NCI-H460 (cell line): ENCODE data around the gene MUC2. TPM values are rescaled to one million over a fixed set of nuclear protein-coding genes. Genes with fewer than 3 reads are reported as not detected.

Experiments
- DNase-seq: peaks from one replicate; pipeline ENCODE4 v3.0.0-alpha.2; 2016; ENCODE audit warnings: low read depth; ENCODE audit errors: extremely low read depth
- total RNA-seq: library from RNA; depleted of rRNA; stranded (reverse); fragments of >200 nt; shearing (Covaris generic); gene quantifications from 2 replicates; pipeline ENCODE4 v1.2.3, GENCODE V29; 2014; rRNA removed

MUC2 gene
- total RNA-seq, 1 experiment from 2014 or later: not detected

DNA sequence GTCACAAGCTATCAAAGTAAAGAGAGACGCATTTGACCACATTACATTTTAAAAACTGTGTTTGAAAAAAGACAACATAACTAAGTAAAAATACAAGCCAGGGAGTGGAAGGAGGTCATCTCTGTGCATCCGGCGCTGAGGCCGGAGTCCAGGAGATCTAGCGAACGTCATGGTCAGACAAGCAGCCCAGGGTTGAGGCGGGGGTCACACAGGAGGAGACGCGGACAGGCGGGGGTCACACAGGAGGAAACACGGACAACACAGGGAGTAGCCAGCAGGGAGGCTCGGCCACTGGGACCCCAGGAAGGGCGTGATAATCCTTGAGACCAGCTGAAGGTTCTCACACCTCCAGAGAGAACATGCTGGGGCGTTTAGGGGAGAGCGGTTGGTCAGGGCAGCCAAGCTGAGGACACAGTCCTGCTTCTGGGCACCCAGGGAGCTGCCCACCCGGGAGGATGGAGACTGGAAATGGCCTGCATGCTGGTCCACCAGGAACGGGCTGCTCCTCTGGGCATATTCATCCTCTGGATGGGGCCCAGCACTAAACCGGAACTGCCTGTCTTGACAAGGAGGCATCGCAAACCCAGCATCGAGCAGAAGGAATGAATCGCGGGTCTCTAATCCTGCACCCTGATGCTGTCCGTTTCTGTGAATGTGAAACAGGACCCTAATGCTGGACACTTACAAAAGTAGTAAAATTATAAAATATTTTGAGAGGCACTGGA is 42.2 kb downstream of the MUC2 start:
- no peak for DNase-seq

DNA sequence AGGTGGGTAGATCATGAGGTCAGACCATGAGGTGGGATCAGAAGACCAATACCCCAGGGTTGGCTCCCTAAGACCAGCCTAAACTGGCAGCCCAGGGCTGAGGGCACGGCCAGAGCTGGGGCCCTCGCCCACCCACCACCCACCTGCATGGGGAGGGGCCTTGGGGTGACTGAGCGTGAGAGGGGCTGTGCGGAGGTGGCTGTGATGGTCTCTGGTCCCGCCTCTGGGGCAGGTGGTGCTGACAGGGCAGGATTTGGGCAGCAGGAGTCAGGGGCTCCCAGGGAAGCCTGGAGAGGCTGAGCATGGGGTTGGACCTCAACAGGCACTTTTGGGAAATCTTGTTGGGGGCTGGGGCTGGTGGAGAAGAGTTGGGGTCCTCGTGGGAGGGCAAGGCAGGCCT is 43.3 kb downstream of the MUC2 start:
- DNase-seq: no peak

DNA sequence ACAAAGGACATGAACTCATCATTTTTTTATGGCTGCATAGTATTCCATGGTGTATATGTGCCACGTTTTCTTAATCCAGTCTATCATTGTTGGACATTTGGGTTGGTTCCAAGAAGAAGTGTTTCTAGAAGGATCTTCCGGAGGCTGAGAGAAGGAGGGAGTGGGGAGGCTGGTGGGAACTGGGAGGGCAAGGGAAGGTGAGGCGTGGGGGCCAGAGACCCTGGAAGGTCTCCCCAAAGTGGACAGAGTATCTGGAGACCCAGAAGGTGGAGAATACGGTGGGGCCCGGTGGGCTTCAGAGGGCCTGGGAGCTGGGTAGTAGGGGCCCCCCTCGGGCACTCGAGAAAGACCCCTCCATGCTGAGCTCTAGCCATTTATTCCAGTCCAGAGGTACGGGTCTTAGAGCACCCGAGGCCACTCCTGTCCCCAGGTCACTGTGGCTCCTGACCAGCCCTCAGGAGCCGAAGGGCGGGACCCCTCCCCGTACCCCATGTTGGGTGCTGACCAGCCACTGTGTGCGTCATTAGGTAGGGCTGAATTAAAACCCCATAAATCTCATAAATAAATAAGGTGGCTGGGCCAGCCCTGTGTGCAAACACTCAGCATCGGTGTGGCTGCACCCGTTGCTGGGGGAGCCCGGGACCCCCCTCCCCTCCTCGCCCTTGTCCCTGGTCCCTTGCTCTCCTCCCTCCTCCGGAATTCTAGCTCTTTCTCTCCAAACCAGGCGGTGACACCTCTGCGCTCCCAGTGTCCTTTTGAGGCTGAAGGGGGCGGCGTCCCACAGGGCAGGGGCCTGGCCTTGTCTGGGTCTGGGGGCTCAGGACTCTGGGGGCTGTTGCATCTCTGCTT is 44.3 kb downstream of the MUC2 start:
- no peak for DNase-seq

DNA sequence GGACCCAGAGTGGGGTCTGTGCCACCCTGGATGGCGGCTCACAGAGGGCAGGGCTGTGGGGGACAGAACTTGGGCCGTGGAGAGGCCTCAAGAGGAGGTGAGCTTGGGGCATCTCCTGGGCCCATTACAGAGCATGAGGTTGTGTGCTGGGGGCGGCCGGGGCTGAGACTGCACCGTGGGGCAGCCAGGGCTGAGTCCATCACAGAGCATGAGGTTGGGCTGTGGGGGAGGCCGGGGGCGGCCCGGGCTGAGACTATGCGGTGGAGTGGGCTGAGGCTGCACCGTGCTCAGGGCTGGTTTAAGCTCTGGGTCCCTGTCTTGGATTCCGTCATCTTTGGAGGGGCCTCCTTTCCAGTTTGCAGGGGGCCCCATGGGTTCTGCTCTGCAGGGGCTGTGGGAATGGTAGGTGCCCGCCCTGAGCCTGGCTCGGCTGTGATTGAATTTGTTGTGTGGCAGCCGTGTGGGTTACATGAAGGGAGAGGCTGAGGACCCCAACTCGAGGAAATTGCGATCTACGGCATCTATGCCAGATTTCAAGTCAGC is 45.0 kb downstream of the MUC2 start:
- DNase-seq: no peak

DNA sequence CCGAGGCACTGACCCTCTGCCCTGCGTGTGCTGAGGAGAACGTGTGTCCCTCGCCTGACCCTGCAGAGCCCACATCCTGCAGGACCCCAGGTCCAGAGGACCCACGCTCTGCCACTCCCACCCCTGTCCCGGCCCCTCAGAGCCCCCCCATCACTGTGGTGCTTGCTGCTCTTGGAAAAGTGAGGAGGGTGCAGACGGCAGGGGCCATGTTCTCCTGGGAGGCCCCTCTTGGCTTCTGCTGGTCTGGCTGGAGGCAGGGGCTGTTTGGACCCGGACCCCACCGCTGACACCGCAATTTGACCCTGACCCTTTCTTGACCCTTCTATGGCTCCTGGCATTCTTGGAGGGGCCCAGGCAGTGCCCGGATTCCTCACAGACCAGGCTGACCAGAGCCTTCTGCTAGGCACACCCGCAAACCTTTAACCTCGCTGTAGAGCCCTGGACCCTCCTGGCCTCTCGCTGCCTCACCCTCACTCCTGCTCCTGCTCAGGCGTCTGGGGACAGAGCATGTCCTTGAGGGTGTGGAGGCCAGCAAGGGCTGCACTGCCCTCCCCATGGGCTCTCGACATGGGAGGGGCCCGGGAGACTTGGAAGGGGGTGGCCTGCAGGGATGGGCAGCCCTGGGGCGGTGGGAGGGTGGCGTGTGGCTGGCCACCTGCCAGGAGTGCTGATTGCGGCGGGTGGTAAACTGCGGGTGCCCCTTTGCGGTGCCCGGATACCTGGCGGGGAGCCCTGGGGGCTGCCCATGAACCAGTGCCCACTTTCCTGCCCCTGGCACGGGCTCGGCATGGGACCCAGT is 46.1 kb downstream of the MUC2 start:
- DNase-seq: no peak

DNA sequence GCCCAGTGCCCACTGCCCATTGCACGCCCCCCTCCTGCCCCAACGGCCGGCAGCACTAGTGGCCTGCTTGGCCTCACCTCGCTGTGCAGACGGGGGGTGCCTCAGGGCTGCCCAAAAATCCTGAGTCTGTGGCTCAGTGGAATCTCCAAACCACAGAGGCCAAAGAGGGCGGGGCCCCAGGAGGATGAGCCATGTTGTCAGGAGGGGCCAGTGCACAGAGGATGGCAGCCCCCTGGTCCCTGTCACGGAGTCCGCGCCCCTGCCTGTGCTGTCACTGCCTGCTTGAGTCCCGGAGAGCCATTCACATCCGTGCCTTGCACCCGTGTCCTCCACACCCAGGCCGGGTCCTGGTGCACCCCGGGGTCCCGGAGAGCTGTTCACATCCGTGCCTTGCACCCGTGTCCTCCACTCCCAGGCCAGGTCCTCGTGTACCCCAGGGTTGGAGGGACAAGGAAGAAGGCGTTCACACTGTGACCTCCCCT is 46.7 kb downstream of the MUC2 start:
- no peak for DNase-seq

DNA sequence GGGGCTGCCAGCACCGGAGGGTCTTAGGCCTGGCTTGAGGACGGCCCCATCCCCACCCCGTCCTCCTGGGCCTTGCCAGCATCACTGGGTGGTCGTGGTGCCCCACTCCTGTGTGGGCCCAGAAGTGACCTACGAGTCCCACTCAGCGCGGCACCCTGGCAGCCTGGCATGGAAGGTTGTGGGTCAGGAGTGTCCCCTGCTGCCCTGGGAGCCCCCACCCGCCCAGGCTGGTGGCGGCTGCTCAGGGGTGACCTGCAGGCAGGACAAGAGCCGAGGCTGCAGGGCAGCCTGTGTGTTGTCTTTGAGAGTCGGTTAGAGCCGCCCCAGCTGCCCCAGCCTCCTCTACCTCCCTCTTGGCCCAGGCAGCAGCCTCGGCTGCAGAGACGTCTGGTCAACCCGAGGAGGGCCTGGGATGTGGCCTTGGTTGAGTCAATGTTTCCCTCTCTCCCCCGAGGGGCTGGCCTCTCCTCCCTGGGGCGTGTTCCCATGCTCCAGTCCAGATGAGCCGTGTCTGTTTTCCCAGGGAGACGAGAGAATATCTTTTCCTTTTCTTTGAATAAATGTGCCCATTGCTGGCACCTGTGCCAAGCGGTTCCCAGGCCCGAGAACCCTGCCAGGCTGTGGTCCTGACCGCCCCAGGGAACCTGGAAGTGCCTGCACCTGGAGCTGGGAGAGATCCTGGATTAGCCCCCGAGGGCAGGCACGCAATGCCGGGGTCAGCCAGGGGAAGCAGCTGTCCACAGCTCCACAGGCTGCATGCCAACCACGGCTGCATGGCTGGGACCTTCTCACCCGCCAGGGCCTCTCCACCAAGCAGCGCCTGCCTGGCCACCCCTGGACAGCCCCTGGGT is 47.4 kb downstream of the MUC2 start:
- no peak for DNase-seq

DNA sequence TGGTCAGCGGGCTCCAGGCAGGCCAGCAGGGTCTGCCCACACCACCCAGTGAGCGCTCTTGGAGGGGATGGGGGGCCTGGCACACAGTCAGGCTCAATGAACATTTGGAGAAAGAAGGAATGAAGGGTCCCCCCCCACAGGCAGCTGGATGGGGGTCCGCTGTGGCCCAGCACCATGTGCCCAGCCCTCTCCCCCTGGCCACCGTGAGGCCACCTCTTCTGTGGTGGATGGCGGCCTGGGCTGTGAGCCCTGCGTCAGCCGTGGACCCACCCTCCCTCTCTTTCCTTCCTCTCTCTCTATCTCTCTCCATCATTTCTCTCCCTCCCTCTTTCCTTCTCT is 48.0 kb downstream of the MUC2 start:
- DNase-seq: no peak

DNA sequence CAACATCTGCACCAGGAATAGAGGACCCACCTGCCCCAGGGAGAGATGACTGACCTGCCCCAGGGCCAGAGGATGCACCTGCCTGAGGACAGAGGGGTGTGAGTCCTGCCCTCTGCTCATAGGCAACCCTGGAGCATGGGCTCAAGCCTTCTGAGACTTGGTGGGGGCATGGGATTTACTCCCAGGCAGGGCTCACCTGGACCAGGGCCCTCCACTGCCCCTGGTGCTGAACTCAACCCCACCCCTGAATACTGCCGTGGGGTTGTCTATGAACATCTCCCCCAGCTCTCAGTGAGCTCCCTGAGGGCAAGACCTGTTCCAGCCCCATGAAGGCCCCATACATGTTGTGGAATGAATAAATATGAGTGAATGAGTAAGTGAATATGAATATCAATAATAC is 49.3 kb downstream of the MUC2 start:
- DNase-seq: no peak

Other genes starting within 250 kb of the MUC2 start
- 5.0 and 5.5 TPM in 2 replicates for gene CRACR2B, start 247.0 kb upstream of the MUC2 start, total RNA-seq
- gene CD151, start 241.9 kb upstream of the MUC2 start, total RNA-seq: 292 and 302 TPM in 2 replicates
- gene POLR2L, start 232.3 kb upstream of the MUC2 start, total RNA-seq: 143 and 174 TPM in 2 replicates
- 131 and 169 TPM in 2 replicates for gene TSPAN4, start 232.0 kb upstream of the MUC2 start, total RNA-seq
- gene CHID1, start 164.1 kb upstream of the MUC2 start, total RNA-seq: 31.2 and 36.8 TPM in 2 replicates
- gene AP2A2, start 149.0 kb upstream of the MUC2 start, total RNA-seq: 25.1 and 35.9 TPM in 2 replicates
- not detected in 2 replicates for gene MUC6, start 38.2 kb upstream of the MUC2 start, total RNA-seq
- under 0.01 TPM in 1 of 2 replicates, not detected in the other for gene MUC5AC, start 83.1 kb downstream of the MUC2 start, total RNA-seq
- under 0.01 and 0.03 TPM in 2 replicates for gene MUC5B, start 148.2 kb downstream of the MUC2 start, total RNA-seq
- 9.9 and 10.3 TPM in 2 replicates for gene TOLLIP, start 234.8 kb downstream of the MUC2 start, total RNA-seq